Activated T-cell treated with anti-CD3 and anti-CD28 coated beads, Interleukin-2, amount 50 U/mL, for 1 hour (primary cell): ENCODE measurements around the gene CADM1.

Experiments used
- DNase-seq: peaks from one replicate; pipeline ENCODE4 v3.0.0-alpha.2; 2020

Gene CADM1

DNA sequence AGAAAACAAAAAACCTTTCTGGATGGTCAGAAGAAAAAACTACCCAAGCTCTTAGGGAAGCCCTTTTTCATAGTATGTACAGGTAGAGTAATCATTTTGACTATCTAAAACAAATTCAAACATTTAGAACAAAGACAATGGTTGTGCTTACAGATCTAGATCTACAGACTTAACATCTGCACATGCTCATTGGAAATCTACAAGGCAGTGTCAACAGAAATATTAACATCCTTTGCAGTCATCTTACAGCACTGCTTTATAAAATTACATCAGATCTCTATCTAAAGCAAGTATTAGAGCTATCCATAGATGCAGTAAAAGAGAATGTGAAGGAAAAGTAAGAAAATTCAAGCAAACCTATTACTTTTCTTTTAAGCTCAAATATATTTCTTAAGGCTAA is 110.3 kb downstream of the CADM1 start:
- no peak for DNase-seq

DNA sequence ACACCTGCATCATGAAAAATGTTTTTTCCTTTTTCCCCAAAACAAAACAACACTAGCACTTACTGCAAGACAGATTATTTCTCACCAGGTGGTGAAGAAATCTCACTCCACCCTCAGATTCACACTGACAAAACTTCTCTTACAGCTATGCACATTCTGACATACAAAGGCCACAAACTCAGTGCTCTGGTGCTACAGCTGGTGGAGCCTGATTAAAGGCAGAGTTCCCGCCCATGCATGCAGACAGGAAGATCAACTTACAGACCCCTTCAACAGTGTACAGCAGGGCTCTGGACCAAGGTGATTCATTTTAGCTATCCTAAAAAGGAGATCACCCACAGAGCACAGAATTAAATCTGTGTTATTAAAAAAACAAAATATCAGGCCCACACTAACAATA is 112.6 kb downstream of the CADM1 start:
- no peak for DNase-seq

DNA sequence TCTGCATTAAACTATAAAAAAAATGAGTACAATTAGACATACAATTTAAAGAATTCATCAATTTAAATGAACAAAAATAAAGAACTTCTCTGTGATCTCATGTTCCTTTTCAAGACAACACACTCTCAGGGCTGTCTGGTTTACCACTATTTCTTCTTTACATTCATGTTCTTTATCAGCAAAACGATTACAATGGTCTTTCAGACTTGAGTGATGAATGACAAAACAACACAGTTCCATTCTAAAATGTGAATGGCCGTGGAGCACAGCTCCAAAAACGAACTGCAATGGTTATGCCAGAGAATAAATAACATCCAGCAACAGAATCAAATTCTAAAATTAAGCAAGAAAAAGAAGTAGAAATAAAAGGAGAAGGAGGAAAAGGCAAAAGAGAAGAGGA is 113.1 kb downstream of the CADM1 start:
- no peak for DNase-seq

DNA sequence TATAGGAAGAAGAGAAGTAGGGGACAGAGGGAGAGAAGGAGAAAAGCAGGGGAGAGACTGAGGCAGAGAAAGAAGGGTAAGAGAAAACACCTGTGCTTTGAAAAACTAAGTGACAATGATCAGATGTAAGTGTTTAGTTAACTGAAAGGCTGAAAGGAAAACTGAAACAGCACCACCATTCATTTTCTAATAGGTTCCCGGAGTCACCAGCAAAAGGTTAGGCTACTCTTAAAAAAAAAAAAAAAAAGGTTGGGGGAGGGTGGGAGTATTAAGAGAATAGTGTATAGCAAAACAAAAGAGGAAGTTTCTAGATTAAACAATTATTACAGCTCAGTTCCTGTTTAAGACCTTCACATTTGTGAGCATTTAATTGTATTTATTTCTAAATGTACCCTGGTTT is 113.8 kb downstream of the CADM1 start:
- no peak for DNase-seq

- DNase-seq, result no peak
These were observed 114.4 kb downstream of the CADM1 start for GRCh38 chr11:115389790-115390189.

- no peak for DNase-seq
These were observed 119.0 kb downstream of the CADM1 start for GRCh38 chr11:115385226-115385625.

DNA sequence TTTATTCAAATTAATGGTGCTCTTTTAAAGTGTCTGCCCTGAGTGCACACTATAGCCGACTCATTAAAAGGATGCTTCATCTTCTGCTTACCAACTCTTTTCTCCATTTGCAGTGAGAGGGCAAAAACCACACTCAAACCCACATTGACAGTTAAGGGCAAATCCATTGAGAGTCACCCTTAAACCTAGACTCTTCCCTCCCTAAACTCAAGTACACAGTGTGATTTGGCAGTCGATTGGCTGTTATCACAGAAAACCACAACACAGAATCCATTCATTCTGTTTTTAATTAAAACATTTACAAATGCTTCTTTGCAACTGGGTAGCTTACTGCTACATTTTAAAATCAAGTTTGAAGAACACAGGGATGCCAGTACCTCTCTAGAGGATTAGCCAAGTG is 120.0 kb downstream of the CADM1 start:
- DNase-seq, result no peak

DNA sequence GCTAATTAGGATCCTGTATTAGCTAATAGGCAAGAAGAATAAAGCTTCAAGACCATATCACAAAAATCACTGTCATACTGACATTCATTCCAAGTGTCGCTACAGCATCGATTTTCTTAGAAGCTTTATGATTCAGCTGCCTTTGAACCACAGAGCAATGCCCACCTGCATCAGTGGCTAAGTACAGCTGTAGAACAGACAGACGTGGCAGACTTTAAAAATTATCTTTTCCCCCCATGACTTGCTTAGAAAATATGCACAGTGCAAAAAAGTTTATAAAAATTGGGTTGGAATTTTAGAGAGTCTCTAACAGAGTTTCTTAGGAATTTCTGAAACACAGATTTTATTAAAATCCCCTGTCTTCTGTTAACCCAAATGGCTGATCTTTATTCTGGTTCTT is 120.8 kb downstream of the CADM1 start:
- DNase-seq, result no peak

- no peak for DNase-seq
These were observed 124.7 kb downstream of the CADM1 start for GRCh38 chr11:115379528-115379927.

DNA sequence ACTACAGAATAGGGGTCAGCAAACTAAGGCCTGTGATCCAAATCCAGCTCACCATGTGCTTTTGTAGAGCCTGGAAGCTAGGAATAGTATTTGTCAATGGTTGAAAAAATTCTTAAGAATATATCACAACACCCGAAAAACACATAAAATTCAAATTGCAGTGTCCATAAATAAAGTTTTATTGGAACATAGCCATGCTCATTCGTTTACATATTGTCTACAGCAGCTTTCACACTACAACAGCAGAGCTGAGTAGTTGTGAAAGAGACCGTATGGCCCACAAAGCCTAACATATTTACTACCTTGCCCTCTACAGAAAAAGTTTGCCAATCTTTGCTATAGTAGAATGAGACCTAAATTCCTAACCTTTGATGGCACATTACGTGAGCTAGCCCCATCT is 125.7 kb downstream of the CADM1 start:
- DNase-seq, result no peak

GRCh38 chr11:115377882-115378296 is 126.3 kb downstream of the CADM1 start:
- no peak for DNase-seq

GRCh38 chr11:115368616-115369015 is 135.6 kb downstream of the CADM1 start:
- no peak for DNase-seq

GRCh38 chr11:115366826-115367225 is 137.4 kb downstream of the CADM1 start:
- DNase-seq, result no peak

DNA sequence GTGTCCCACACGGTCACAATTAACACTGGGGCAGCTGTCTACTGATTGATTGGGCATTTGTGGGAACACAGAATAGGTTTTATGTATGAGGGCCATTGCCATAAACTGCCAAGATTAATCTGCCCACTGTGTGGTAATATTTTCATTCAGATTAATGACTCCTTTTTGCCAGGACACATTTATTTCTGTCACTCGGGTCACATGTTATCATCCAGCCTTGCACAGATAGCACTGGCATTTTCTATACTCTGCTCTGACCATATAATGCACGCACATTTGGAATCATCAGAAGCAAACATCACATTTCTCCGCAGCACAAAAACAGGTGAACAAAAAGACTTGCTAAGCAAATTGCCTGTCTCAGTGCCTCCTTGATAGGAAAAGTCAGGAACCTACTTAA is 138.3 kb downstream of the CADM1 start:
- no peak for DNase-seq

GRCh38 chr11:115364896-115365295 is 139.3 kb downstream of the CADM1 start:
- no peak for DNase-seq

GRCh38 chr11:115363921-115364320 is 140.3 kb downstream of the CADM1 start:
- DNase-seq, result no peak

DNA sequence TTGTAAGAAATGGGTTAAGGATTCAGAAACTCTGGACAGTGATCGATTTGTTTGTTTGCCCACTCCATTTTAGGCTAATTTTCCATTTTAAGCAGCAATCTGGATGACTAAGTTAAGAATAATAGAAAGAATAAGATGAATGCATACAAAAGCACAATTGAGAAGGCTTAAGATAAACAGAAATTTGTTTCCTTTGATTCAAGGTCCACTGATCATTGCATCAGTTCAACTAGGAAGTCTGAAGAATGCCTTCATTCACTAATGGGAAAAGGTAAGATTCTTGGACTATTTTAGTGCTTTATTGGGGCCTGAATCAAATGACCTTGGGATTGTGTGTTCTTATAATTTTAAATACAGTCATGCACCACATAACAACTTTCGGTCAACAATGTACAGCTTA is 140.8 kb downstream of the CADM1 start:
- no peak for DNase-seq

- no peak for DNase-seq
These were observed 141.2 kb downstream of the CADM1 start for GRCh38 chr11:115362997-115363396.

DNA sequence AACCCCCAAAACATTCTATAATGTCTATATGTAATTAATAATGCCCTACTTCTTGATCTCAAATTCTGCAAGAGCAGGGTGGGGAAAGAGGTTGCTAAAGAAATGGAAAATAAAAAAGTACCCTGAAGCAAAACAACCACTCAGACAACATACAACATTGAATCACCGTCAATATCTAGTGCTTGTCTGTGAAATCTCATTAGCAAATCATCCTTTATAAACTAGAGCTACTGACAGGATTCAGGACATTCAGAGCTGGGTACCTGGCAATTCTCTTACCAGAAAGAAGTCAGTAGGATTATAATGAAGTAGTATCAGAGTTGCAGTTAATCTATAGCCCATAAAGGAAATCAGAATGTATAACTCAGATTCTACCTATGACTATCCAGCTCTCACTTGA is 143.2 kb downstream of the CADM1 start:
- no peak for DNase-seq

GRCh38 chr11:115360186-115360824 is 143.9 kb downstream of the CADM1 start:
- DNase-seq, result no peak

DNA sequence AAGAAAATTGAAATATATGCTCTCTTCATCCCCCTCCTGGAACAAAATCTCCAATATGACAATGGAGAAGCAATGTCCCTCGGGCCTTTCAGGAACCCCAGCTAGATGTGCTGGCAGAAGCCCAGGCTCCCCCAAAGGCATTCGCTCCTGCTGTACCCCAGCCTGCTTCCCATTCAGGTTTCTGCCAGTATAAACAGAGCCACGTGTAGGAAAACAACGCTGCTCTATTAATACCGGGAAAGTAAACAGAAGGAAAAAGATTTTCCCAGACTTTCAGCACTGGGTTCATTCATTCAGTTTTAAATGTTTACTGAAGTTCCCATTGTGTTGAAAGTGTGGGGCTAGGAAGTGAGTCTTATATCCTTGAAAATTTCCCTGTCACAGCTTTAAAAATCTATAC is 147.1 kb downstream of the CADM1 start:
- no peak for DNase-seq

DNA sequence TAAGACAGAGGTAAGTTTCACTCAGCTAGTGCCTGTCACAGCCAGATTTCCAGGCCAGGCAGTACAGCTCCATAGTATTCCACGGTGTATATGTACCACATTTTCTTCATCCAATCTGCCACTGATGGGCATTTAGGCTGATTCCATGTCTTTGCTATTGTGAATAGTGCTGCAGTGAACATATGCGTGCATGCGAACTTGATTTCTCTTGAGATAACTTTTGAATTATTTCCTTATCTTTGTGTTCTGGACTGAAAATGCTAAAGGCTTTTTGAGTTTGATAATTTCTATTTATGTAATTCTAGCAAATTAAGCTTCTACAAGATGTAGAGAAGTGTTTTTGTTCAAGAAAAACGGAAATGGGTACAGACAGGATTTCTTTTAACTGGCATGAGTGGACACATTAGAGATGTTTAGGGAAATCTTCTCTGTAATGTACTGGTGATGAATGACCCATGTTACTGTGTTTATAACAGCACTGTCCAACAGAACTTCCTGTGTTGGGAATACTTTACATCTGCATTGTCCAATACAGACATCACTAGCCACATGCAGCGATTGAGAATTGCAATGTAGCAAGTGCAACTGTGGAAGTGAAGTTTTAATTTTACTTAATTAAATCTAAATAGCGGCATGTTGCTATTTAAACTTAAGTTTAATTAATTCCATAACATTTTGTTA is 151.3 kb downstream of the CADM1 start:
- no peak for DNase-seq

- no peak for DNase-seq
These were observed 154.7 kb downstream of the CADM1 start for GRCh38 chr11:115349335-115350017.

DNA sequence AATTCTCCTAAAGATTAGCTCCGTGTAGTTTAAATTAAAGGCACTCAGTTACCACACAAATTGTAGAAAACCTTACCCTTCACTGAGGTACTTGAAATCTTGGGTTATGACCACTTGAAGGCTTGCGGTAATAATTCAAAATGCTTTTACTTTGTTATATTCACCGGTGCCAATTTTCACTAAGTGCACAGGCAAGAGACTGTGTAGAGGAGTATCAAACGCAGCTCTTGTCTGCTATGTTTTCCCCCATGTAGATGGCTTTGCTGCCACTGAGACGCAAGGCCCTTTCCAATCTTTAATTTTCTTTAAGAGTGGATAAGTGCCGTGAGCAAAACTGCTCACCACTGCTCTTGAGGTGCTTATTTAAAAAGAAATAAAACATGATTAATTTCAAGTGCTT is 155.8 kb downstream of the CADM1 start:
- DNase-seq, result no peak
